Lower leg skin (tissue), 4 donors: ENCODE results near the gene BBS2. TPM values are rescaled to one million over a fixed set of nuclear protein-coding genes. Genes with fewer than 3 reads are reported as not detected.

Experiments
- DNase-seq, 2 donors: peaks; one replicate each; pipeline ENCODE4 v3.0.0-alpha.2; 2019; ENCODE audit warnings: low spot score in 2 of 2
- H3K4me3 ChIP-seq: fragments of 200-600 bp; sonication (generic); 2 replicates; pipeline ENCODE4 v1.5.1; 2017; ENCODE audit warnings: mild to moderate bottlenecking, low read depth; ENCODE audit not compliant: poor library complexity, severe bottlenecking
- CTCF ChIP-seq, 3 donors: fragments of 450-650 bp; IDR thresholded peaks; one replicate each; pipeline ENCODE4 v1.5.1; 2016; ENCODE audit warnings: antibody characterized with exemption in 3 of 3, mild to moderate bottlenecking in 3 of 3, moderate library complexity in 2 of 3
- POLR2A ChIP-seq, 2 donors: fragments of 450-650 bp; IDR thresholded peaks; one replicate each; pipeline ENCODE4 v1.6.1; 2016 to 2017; ENCODE audit warnings: antibody characterized with exemption in 2 of 2, mild to moderate bottlenecking in 1 of 2, moderate library complexity in 1 of 2
- WGBS, 2 donors: methylation state at CpG; one replicate each; pipeline ENCODE4 v1.1.5; 2018; 5-methylcytosine and 5-hydroxymethylcytosine counted together
- intact Hi-C: fragments of 100-400 bp; cut with DNase I; formaldehyde crosslinking; loops from one replicate; pipeline ENCODE4 v1.15.0; 2023; ENCODE audit warnings: low total_unique reads
- total RNA-seq, 4 donors: library from RNA; depleted of rRNA; stranded (reverse); fragments of >200 nt; gene quantifications; one replicate each; pipeline ENCODE4 v1.1.0, GENCODE V29; 2016

Gene BBS2
- total RNA-seq, 4 donors from 2014 or later: 76.6 to 106 (median 92.4) TPM

DNA sequence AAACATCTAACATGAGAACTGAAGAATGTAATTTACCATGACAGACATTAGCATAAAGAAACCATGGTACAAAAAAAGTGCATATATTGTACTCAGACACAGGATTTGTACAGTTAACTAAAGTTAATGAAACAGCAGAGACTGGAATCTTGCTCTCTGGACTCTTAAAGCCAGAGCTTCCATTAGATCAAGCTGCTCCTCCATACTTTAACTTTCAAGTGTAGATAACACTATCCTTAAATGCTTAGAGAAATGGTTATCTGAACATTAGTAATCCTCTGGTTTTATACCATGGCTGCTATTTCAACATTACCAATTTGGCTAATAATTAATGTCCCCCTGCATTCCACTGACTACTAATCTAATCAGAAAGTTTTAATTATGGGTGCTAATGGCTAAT is 71.8 kb downstream of the BBS2 start:
- TF ChIP-seq POLR2A (IDR thresholded peaks at IDR 0.05) (no peak), CTCF (IDR thresholded peaks at IDR 0.05) (no peak)
- no peak for DNase-seq
- no peak overlapping the region for H3K4me3 ChIP-seq
- intact Hi-C loops: no loop called here

DNA sequence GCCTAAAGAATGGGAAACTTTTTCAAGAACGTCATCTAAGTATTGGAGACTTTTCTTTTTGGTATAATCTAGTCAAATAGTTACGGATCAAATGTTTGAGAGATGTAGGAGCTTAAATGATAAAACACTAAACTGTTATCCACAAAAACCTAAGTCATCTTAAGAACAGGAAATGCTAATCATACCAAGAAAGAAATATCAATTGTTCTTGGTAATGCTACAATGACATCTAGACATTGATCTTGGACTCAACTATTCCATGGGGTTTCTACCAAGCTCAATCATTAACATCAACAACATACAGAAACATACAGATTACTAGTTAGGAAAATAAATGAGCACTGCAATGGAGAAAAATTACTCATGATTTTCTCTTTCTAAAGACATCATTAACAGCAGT is 72.5 kb downstream of the BBS2 start:
- no peak overlapping the region for H3K4me3 ChIP-seq
- intact Hi-C loops: no loop called here
- no peak for DNase-seq
- no peak for TF ChIP-seq POLR2A (IDR thresholded peaks at IDR 0.05)
- TF ChIP-seq CTCF (IDR thresholded peaks at IDR 0.05): no peak
- 87 to 91% methylated on average over 2 of the region's 2 CpGs for WGBS, 2 donors

DNA sequence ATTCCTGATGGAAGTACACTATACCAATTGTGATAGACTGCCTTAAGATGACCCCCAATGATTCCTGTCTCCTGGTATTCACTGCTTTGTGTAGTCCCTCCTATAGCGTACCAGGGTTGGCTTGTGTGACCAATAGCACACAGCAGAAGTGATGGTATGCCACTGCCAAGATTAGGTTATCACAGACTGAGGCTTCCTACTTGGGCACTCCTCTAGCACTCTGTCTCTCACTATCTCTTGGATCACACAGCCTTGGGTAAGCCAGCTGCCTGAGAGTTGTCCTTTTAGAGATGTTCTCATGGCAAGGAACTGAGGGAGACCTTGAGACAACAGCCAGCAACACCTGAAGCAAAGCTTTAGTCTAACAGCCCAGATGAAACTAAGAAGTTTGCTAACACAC is 81.8 kb downstream of the BBS2 start:
- TF ChIP-seq CTCF (IDR thresholded peaks at IDR 0.05): no peak
- no peak for TF ChIP-seq POLR2A (IDR thresholded peaks at IDR 0.05)
- H3K4me3 ChIP-seq: no peak overlapping the region
- intact Hi-C loops: no loop called here
- WGBS, 2 donors: 97 to 100% methylated on average over 1 of the region's 1 CpG
- DNase-seq: no peak

DNA sequence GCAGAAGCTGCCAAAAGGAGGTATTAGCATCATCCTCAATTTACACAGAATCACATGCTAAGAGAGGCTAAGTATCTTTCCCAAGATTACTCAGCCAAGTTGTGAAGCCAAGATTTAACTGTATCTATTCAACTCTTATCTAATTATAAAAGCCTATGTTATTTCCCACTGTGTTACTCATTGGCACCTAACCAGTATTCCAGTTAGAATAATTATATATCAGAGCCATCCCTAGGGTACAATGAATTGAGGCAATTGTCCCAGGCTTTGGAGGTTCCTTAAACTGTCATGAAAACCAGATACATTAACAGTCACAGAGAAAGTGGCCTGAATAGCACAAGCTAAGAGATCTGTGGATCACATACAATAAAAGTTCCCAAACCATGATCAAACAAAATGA is 83.6 kb downstream of the BBS2 start:
- no peak for DNase-seq
- H3K4me3 ChIP-seq: no peak overlapping the region
- TF ChIP-seq CTCF (IDR thresholded peaks at IDR 0.05) (no peak), POLR2A (IDR thresholded peaks at IDR 0.05) (no peak)
- intact Hi-C loops: no loop called here

Other genes with a start within 250 kb of the BBS2 start
- gene AMFR, start 94.5 kb downstream of the BBS2 start, total RNA-seq: 100 to 1,000 TPM in 3 of 4 donors, 10 to 100 TPM in 1; 77.3 to 149 (median 124) TPM
- 10 to 100 TPM; 39.9 to 98.6 (median 46.1) TPM for gene NUDT21, start 68.7 kb downstream of the BBS2 start, total RNA-seq
- gene OGFOD1, start 68.5 kb downstream of the BBS2 start, total RNA-seq: 10 to 100 TPM; 17.0 to 42.2 (median 34.6) TPM
- gene MT4, start 45.0 kb upstream of the BBS2 start, total RNA-seq: 1,000 to 10,000 TPM in 1 of 4 donors, 100 to 1,000 TPM in 1, 10 to 100 TPM in 1, not detected in 1; 46.1 to 1,445 (median 937) TPM
- gene MT3, start 69.5 kb upstream of the BBS2 start, total RNA-seq: 1 to 10 TPM in 1 of 4 donors, not detected in 3; 1.2 TPM
- 100 to 1,000 TPM in 3 of 4 donors, 10 to 100 TPM in 1; 35.8 to 190 (median 135) TPM for gene MT2A, start 88.6 kb upstream of the BBS2 start, total RNA-seq
- 100 to 1,000 TPM; 140 to 437 (median 224) TPM for gene MT1E, start 105.8 kb upstream of the BBS2 start, total RNA-seq
- gene MT1M, start 112.6 kb upstream of the BBS2 start, total RNA-seq: 10 to 100 TPM; 14.1 to 29.7 (median 17.1) TPM
- 10 to 100 TPM in 2 of 4 donors, 1 to 10 TPM in 2; 3.7 to 23.3 (median 11.2) TPM for gene MT1A, start 118.6 kb upstream of the BBS2 start, total RNA-seq
- gene MT1B, start 131.9 kb upstream of the BBS2 start, total RNA-seq: not detected
- gene MT1F, start 137.9 kb upstream of the BBS2 start, total RNA-seq: 10 to 100 TPM in 2 of 4 donors, 1 to 10 TPM in 2; 2.1 to 17.2 (median 8.3) TPM
- 10 to 100 TPM in 2 of 4 donors, 1 to 10 TPM in 1, not detected in 1; 5.6 to 46.4 (median 37.8) TPM for gene MT1G, start 148.0 kb upstream of the BBS2 start, total RNA-seq
- 1 to 10 TPM in 2 of 4 donors, not detected in 2; 1.2 to 3.9 TPM for gene MT1H, start 149.8 kb upstream of the BBS2 start, total RNA-seq
- 1,000 to 10,000 TPM; 1,041 to 3,584 (median 2,610) TPM for gene MT1X, start 162.4 kb upstream of the BBS2 start, total RNA-seq
- 10 to 100 TPM; 21.0 to 40.6 (median 31.2) TPM for gene NUP93, start 210.1 kb upstream of the BBS2 start, total RNA-seq